Common myeloid progenitor, CD34-positive (primary cell): ENCODE results near the gene RAB4A.

ENCODE experiments used
- CTCF ChIA-PET: fragments of 350-600 bp; sonication (Branson Sonifier 250); formaldehyde crosslinking; loops from one replicate; lab custom pipeline; 2021; ENCODE audit warnings: antibody characterized with exemption; lab: Charles Lee
- POLR2A ChIA-PET: fragments of 350-600 bp; sonication (Branson Sonifier 250); formaldehyde crosslinking; loops from one replicate; lab custom pipeline; 2021; ENCODE audit warnings: antibody characterized with exemption; lab: Charles Lee
- DNase-seq, 3 donors: peaks; one replicate each; pipeline versions ENCODE4 v3.0.0 to v3.0.0-alpha.2; 2013
- H3K27ac ChIP-seq, 2 experiments: 1 replicate in 1 of 2; 2 replicates in 1 of 2; pipeline ENCODE4 v1.7.0; 2013; ENCODE audit warnings: inconsistent platforms in 2 of 2, low read length in 2 of 2, mild to moderate bottlenecking in 2 of 2, low read depth in 1 of 2, moderate library complexity in 1 of 2; ENCODE audit not compliant: severe bottlenecking in 2 of 2, insufficient read depth in 1 of 2, poor library complexity in 1 of 2
- H3K27me3 ChIP-seq, 5 experiments: replicated peaks in 2 of 5; 1 replicate in 3 of 5; 2 replicates in 2 of 5; pipeline versions ENCODE4 v1.6.1 to v1.7.0; 2013; ENCODE audit warnings: low read length in 4 of 5, mild to moderate bottlenecking in 2 of 5, moderate library complexity in 2 of 5, inconsistent platforms in 1 of 5; ENCODE audit not compliant: insufficient read depth in 5 of 5, control insufficient read depth in 4 of 5
- H3K36me3 ChIP-seq, 4 experiments: 1 replicate in 2 of 4; 2 replicates in 2 of 4; pipeline versions ENCODE4 v1.6.1 to v1.7.0; 2013; ENCODE audit warnings: low read length in 3 of 4, control low read depth in 1 of 4, mild to moderate bottlenecking in 1 of 4; ENCODE audit not compliant: control insufficient read depth in 4 of 4, insufficient read depth in 4 of 4
- H3K4me1 ChIP-seq, 4 experiments: 1 replicate in 3 of 4; 2 replicates in 1 of 4; pipeline versions ENCODE4 v1.6.1 to v1.7.1; 2013; ENCODE audit warnings: low read length in 3 of 4, mild to moderate bottlenecking in 3 of 4, control low read depth in 1 of 4, inconsistent platforms in 1 of 4, moderate library complexity in 1 of 4; ENCODE audit not compliant: control insufficient read depth in 4 of 4, insufficient read depth in 4 of 4; ENCODE audit errors: control extremely low read depth in 1 of 4
- H3K4me3 ChIP-seq, 7 experiments: 1 replicate in 4 of 7; 2 replicates in 3 of 7; pipeline versions ENCODE4 v1.5.1 to v1.7.0; 2013; ENCODE audit warnings: mild to moderate bottlenecking in 7 of 7, low read length in 6 of 7, moderate library complexity in 6 of 7, inconsistent platforms in 2 of 7, low read depth in 2 of 7, control low read depth in 1 of 7; ENCODE audit not compliant: insufficient read depth in 4 of 7, control insufficient read depth in 1 of 7; ENCODE audit errors: extremely low read depth in 1 of 7
- H3K9me3 ChIP-seq, 5 experiments: 1 replicate in 4 of 5; 2 replicates in 1 of 5; pipeline versions ENCODE4 v1.6.1 to v1.7.1; 2013; ENCODE audit warnings: low read length in 4 of 5, mild to moderate bottlenecking in 2 of 5, inconsistent platforms in 1 of 5, low read depth in 1 of 5, moderate library complexity in 1 of 5; ENCODE audit not compliant: control insufficient read depth in 4 of 5, insufficient read depth in 2 of 5; ENCODE audit errors: control extremely low read depth in 1 of 5
- WGBS: methylation state at CpG from one replicate; pipeline ENCODE4 v1.1.5; 2013; ENCODE audit not compliant: insufficient coverage; 5-methylcytosine and 5-hydroxymethylcytosine counted together

The RAB4A gene

DNA sequence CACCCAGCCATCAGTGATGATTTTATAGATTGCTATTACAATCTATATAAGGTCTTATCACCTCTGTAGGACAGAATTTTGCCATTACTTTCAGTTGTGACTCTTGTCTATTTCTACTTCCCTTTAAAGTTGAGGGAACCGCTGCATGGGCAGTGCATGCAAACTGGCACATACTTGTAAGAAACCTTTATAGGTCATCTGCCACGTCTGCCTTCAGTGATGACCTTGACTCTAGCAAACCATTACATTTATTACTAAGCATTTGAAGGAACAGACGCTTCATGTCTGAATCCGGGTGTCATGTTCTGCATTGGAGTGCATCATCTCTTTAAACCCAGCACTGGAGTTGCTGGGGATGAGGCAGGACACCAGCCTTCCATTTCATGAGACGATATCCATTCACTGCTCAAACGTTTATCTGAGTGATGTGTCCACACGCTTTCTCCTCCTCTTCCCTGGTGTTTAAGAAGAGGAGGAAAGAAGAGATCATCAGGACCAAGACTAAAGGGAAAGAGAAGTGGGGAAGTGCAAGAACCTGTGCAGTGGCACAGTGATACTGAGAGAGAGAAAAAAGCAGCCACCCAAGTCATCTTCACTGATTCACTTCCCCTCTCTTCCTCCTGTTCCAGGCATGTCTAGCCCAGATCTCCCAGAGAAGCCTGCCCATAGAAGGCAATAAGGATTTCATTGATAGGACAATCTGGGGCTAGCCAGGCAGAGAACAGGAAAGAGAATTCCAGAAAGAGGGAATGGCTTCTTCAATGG lies 57.9 kb downstream of the RAB4A start:
- H3K36me3 ChIP-seq, result peaks cover 0 to 25% (median 11%) of the 10 kb centered on the region in 4 experiments
- CTCF ChIA-PET, result no interaction called here
- no peak for DNase-seq
- H3K27ac ChIP-seq, result no peak overlapping the region
- H3K9me3 ChIP-seq, result peaks cover 0 to under 1% (median 0%) of the 10 kb centered on the region in 5 experiments
- peaks cover 0 to 4% (median 0%) of the 10 kb centered on the region in 4 experiments for H3K4me1 ChIP-seq
- no peak overlapping the region for H3K4me3 ChIP-seq
- 83% methylated on average over 7 of the region's 7 CpGs for WGBS
- H3K27me3 ChIP-seq, result no peaks in the 10 kb centered on the region
- POLR2A ChIA-PET, result no interaction called here

DNA sequence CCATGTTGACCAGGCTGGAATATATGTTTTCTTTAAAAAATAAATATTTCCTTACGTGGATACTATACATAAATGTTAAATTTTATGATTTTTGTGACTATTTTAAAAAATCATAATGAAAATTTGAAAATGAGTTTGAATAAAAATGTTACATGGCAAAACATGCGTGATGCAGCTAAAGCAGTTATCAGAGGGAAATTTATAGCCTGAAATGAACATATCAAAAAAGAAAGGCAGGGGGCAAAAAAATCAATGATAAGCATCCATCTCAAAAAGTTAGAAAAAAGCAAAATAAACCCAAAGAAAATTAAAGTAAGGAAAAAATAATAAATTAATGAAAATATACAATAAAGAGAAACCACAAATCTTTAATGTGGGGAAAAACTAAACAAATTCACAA lies 63.4 kb downstream of the RAB4A start:
- Histone ChIP-seq H3K27ac (no peak overlapping the region), H3K36me3 (peaks cover 0 to 12% (median 1%) of the 10 kb centered on the region in 4 experiments), H3K4me1 (peaks cover 0 to 13% (median 7%) of the 10 kb centered on the region in 4 experiments), H3K9me3 (peaks cover 2 to 4% (median 3%) of the 10 kb centered on the region in 5 experiments), H3K27me3 (no peaks in the 10 kb centered on the region), H3K4me3 (no peak overlapping the region)
- no peak for DNase-seq
- ChIA-PET POLR2A (no interaction called here), CTCF (interaction anchor here (1.4 kb wide), 1 partner anchor 8 kb away, joined by 3 read pairs; no protein-coding TSS in a partner anchor)
- no CpG with 5 or more reads among the region's 2 CpGs for WGBS

DNA sequence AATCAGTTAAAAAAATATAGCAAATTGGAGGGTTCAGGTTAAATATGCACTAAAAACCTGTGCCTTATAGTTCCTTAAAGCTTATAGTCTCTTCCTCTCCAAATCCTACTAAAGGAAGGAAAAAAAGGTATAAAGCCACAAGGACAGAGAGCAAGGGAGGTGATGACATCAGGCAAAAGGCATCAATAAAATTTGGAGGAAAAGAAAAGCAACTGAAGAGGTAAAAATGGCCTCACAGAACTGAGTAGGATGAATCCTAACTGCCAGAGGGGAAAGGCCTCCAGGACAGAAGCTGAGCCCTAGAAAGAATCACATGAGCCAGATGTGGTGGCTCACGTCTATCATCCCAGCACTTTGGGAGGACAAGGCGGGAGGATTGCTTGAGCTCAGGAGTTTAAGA lies 63.8 kb downstream of the RAB4A start:
- Histone ChIP-seq H3K36me3 (peaks cover 0 to 12% (median 1%) of the 10 kb centered on the region in 4 experiments), H3K4me3 (no peak overlapping the region), H3K9me3 (peaks cover 2 to 4% (median 3%) of the 10 kb centered on the region in 5 experiments), H3K27ac (no peak overlapping the region), H3K27me3 (no peaks in the 10 kb centered on the region), H3K4me1 (peaks cover 0 to 13% (median 7%) of the 10 kb centered on the region in 4 experiments)
- POLR2A ChIA-PET, result no interaction called here
- CTCF ChIA-PET, result interaction anchor here (1.4 kb wide), 1 partner anchor 9 kb away, joined by 3 read pairs; no protein-coding TSS in a partner anchor
- WGBS, result 88% methylated on average over 2 of the region's 2 CpGs
- no peak for DNase-seq

DNA sequence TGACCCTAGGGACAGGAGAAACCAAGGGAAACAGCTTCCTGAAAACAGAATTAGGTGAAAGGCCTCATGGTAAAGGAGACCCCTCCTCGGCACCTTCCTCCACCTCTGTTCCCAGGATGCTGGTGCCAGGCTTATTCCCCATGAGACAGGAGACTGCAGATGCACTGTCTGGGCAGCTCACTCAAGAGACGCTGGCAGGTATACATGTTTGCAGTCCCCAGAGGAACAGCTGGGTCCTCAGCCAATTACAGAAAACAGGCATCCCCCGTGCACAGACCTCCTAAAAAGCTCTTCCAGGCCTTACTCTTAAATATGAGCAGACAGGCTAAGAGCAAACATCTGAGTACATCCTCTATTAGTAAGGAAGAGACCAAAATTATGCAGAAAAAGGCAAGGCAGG lies 65.4 kb downstream of the RAB4A start:
- peaks cover 0 to 8% (median 1%) of the 10 kb centered on the region in 4 experiments for H3K36me3 ChIP-seq
- CTCF ChIA-PET, result interaction anchor here (1.0 kb wide), 1 partner anchor 18 kb away, joined by 4 read pairs; no protein-coding TSS in a partner anchor

DNA sequence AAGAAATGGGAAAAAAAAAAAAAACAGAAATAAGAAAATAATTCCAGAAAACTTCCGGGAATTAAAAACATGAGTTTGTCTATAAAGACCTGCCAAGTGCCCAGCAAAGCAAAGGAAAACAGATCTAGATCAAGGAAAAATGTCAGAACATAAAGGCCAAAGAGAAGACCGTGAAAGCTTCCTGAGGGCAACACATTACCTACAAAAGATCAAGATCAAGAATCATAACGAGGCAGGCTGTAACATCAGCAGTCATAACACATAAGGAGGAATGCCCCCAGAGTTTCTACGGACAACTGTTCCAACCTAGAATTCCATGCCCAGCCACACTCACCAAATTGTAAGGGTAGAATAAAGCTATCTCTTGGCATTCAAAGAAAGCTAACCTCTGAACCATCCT lies 68.2 kb downstream of the RAB4A start:
- no peaks in the 10 kb centered on the region for H3K27me3 ChIP-seq

More for the DNA sequence above, 65.4 kb downstream of the RAB4A start:
- WGBS, result 80% methylated on average over 2 of the region's 3 CpGs
- POLR2A ChIA-PET, result no interaction called here
- H3K27me3 ChIP-seq, result no peaks in the 10 kb centered on the region
- no peak overlapping the region for H3K4me3 ChIP-seq
- H3K4me1 ChIP-seq, result peaks cover 0 to 21% (median 10%) of the 10 kb centered on the region in 4 experiments
- H3K9me3 ChIP-seq, result peaks cover 2 to 4% (median 3%) of the 10 kb centered on the region in 5 experiments
- H3K27ac ChIP-seq, result no peak overlapping the region
- no peak for DNase-seq

DNA sequence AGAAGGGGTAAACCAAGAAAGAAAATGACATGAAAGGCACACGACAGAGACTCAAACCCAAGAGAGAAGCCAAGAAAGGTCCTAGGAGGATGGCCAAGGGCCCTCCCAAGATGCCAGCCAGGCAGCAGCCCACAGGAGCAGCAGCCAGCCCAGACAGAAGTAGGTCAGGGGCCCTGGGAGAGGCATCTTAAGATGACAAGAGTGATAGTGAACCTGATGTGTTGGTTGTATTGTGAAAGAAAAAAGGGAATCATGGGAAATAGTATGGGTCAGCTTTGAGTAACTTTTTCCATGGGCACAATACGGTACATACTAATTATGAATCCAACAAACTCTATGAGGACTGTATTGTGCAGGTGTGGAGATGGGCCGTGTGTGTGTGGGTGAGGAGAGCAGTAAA lies 68.6 kb downstream of the RAB4A start:
- no peak for DNase-seq
- no peak overlapping the region for H3K4me3 ChIP-seq
- peaks cover 0 to 3% (median 2%) of the 10 kb centered on the region in 5 experiments for H3K9me3 ChIP-seq
- H3K27ac ChIP-seq, result no peak overlapping the region
- H3K27me3 ChIP-seq, result no peaks in the 10 kb centered on the region
- peaks cover 0 to 8% (median 1%) of the 10 kb centered on the region in 4 experiments for H3K36me3 ChIP-seq
- CTCF ChIA-PET, result interaction anchor here (0.7 to 1.1 kb wide), 2 partner anchors 8 to 50 kb away, joined by 3 read pairs; no protein-coding TSS in a partner anchor
- peaks cover 0 to 33% (median 23%) of the 10 kb centered on the region in 4 experiments for H3K4me1 ChIP-seq
- WGBS, result 100% methylated on average over 1 of the region's 3 CpGs
- POLR2A ChIA-PET, result no interaction called here

More for the DNA sequence above, 68.2 kb downstream of the RAB4A start:
- Histone ChIP-seq H3K36me3 (peaks cover 0 to 8% (median 1%) of the 10 kb centered on the region in 4 experiments), H3K4me3 (no peak overlapping the region), H3K9me3 (peaks cover 0 to 4% (median 2%) of the 10 kb centered on the region in 5 experiments), H3K27ac (no peak overlapping the region), H3K4me1 (peaks cover 0 to 33% (median 21%) of the 10 kb centered on the region in 4 experiments)
- 100% methylated on average over 1 of the region's 4 CpGs for WGBS
- DNase-seq, result no peak
- CTCF ChIA-PET, result interaction anchor here (0.7 to 1.1 kb wide), 2 partner anchors 9 to 50 kb away, joined by 3 read pairs; no protein-coding TSS in a partner anchor
- POLR2A ChIA-PET, result no interaction called here
